Spleen (tissue), 11 donors: ENCODE results near the gene KLF13. TPM values are rescaled to one million over a fixed set of nuclear protein-coding genes. Genes with fewer than 3 reads are reported as not detected.

Source experiments
- DNase-seq: peaks from one replicate; pipeline ENCODE4 v3.0.0-alpha.2; 2020
- H3K27ac ChIP-seq, 8 donors: fragments of 200-600 bp; sonication (generic) in 7 of 8; 1 replicate in 4 of 8; 2 replicates in 4 of 8; pipeline versions ENCODE4 v1.5.0 to v1.8.0; 2016 to 2021; ENCODE audit warnings: inconsistent platforms in 4 of 8, mild to moderate bottlenecking in 4 of 8, moderate library complexity in 1 of 8
- H3K27me3 ChIP-seq, 7 donors: fragments of 200-600 bp; sonication (generic) in 6 of 7; replicated peaks in 1 of 7; 1 replicate in 4 of 7; 2 replicates in 3 of 7; pipeline versions ENCODE4 v1.5.0 to v1.8.0; 2016 to 2021; ENCODE audit warnings: inconsistent platforms in 3 of 7, mild to moderate bottlenecking in 1 of 7
- H3K36me3 ChIP-seq, 6 donors: fragments of 200-600 bp; sonication (generic) in 5 of 6; 1 replicate in 4 of 6; 2 replicates in 2 of 6; pipeline versions ENCODE4 v1.5.0 to v1.8.0; 2016 to 2021; ENCODE audit warnings: inconsistent platforms in 2 of 6
- H3K4me1 ChIP-seq, 6 donors: fragments of 200-600 bp; sonication (generic) in 5 of 6; 1 replicate in 3 of 6; 2 replicates in 3 of 6; pipeline versions ENCODE4 v1.5.0 to v1.8.0; 2016 to 2021; ENCODE audit warnings: inconsistent platforms in 3 of 6
- H3K4me3 ChIP-seq, 8 donors: fragments of 200-600 bp; sonication (generic) in 7 of 8; 1 replicate in 4 of 8; 2 replicates in 4 of 8; pipeline versions ENCODE4 v1.5.0 to v1.8.0; 2016 to 2021; ENCODE audit warnings: inconsistent platforms in 4 of 8, mild to moderate bottlenecking in 4 of 8, moderate library complexity in 2 of 8
- H3K9me3 ChIP-seq, 8 donors: fragments of 200-600 bp; sonication (generic) in 7 of 8; 1 replicate in 4 of 8; 2 replicates in 4 of 8; pipeline versions ENCODE4 v1.5.0 to v1.8.0; 2016 to 2021; ENCODE audit warnings: inconsistent platforms in 4 of 8
- POLR2A ChIP-seq, 3 donors: fragments of 450-650 bp; IDR thresholded peaks; one replicate each; pipeline ENCODE4 v1.5.1; 2017; ENCODE audit warnings: antibody characterized with exemption in 3 of 3, mild to moderate bottlenecking in 1 of 3
- POLR2AphosphoS5 ChIP-seq, 3 donors: sonication (generic); formaldehyde crosslinking; IDR thresholded peaks; one replicate each; pipeline ENCODE4 v1.5.1; 2017; ENCODE audit warnings: antibody characterized with exemption in 3 of 3
- WGBS, 5 donors: extraction: QIAGEN DNeasy Blood & Tissue Kit in 3 of 5; methylation state at CpG; one replicate each; pipeline versions ENCODE4 v1.1.5 to v1.1.7; 2013 to 2018; 5-methylcytosine and 5-hydroxymethylcytosine counted together
- intact Hi-C: fragments of 100-400 bp; cut with DNase I; formaldehyde crosslinking; loops from one replicate; pipeline ENCODE4 v1.15.0; 2023; ENCODE audit warnings: low total_unique reads
- polyA plus RNA-seq, 3 donors: library from polyadenylated mRNA; stranded (reverse); fragments of 200-250 nt; gene quantifications; one replicate each; pipeline ENCODE4 v1.2.1, GENCODE V29; 2013
- total RNA-seq, 7 donors: library from RNA; depleted of rRNA in 3 of 7; stranded (reverse); fragments of >200 nt in 3 of 7; fragmentation: NEBNext Ultra II Directional in 4 of 7; extraction: Animal tissue kit (Norgen Biotek cat#: 25700) in 4 of 7; gene quantifications; one replicate each; pipeline versions ENCODE4 v1.1.0 to v1.2.1, GENCODE V29; 2016 to 2021
- TF ChIP-seq, protein P1 (sequence below), 11 experiments: fragments of 200-600 bp in 7 of 11; fragments of 450-650 bp in 4 of 11; sonication (generic) in 4 of 11; IDR thresholded peaks in 8 of 11; conservative IDR thresholded peaks in 3 of 11; 1 replicate in 7 of 11; 2 replicates in 4 of 11; pipeline versions ENCODE4 v1.4.0 to v1.8.0; 2016 to 2021; ENCODE audit warnings: antibody characterized with exemption in 11 of 11, inconsistent platforms in 4 of 11, mild to moderate bottlenecking in 1 of 11
- donor health status: healthy with polysubstance abuse.
- donor health status: DM: no; HTN: no; CAD: no; lungs with moderate emphysema.
- donor health status: DM: no; HTN: no; CAD: no.
- donor health status: Bipolar disorder and iron deficiency.
- donor health status: healthy.
- donor health status: DM: no; HTN: no; CAD: no.
- donor health status: DM: yes; HTN: yes; CAD: no.

Gene KLF13
- total and polyA plus RNA-seq, 10 donors, result 21.8 to 111 (median 81.4) TPM

DNA sequence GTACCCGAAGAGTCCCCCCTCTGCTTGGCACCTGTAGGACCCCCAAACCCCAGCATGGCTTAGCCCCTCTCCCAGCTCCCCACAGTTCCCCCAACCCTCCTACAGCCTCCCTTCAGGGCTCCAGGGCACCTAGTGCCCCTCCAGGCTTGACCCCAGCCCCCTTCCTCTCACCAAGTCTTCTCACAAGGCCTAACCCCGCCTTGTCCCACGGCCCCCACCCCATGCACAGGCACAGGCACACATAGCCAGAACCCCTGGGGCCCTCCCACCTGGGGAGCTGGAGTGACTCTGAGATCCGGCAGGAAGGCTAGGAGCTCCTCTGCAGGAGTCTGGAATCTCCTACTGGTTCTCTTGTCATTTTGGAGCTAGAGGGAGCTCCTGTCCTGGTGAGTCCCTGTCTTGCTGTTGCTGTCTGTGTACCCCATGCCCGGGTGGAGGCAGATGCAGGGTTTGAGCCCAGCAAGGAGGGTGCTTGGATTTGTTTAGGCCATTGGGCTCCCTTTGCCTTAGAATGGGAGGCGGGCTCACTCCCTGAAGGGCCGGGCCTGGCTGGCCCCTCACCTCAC, 39.6 kb downstream of the KLF13 start:
- Histone ChIP-seq H3K4me1 (peaks cover 15 to 100% (median 100%) of the 10 kb centered on the region in 6 donors), H3K9me3 (peaks cover 0 to 5% (median 0%) of the 10 kb centered on the region in 8 donors), H3K4me3 (peak overlapping the region in 4 of 8 donors; percentile 19 to 57 (median 22)), H3K36me3 (no peaks in the 10 kb centered on the region), H3K27ac (peak overlapping the region in 7 of 8 donors; percentile 62 to 100 (median 96)), H3K27me3 (no peaks in the 10 kb centered on the region)
- peak; percentile 87 for DNase-seq
- WGBS, 5 donors, result 38 to 69% (median 53%) methylated on average over 4 to 7 of the region's 7 CpGs
- intact Hi-C loops, result loop anchor here (10.0 kb wide), 1 partner anchor 69 kb away; no protein-coding TSS in a partner anchor
- TF ChIP-seq POLR2AphosphoS5 (IDR thresholded peaks at IDR 0.05) (no peak), POLR2A (IDR thresholded peaks at IDR 0.05) (no peak)
- TF ChIP-seq, protein P1, sequence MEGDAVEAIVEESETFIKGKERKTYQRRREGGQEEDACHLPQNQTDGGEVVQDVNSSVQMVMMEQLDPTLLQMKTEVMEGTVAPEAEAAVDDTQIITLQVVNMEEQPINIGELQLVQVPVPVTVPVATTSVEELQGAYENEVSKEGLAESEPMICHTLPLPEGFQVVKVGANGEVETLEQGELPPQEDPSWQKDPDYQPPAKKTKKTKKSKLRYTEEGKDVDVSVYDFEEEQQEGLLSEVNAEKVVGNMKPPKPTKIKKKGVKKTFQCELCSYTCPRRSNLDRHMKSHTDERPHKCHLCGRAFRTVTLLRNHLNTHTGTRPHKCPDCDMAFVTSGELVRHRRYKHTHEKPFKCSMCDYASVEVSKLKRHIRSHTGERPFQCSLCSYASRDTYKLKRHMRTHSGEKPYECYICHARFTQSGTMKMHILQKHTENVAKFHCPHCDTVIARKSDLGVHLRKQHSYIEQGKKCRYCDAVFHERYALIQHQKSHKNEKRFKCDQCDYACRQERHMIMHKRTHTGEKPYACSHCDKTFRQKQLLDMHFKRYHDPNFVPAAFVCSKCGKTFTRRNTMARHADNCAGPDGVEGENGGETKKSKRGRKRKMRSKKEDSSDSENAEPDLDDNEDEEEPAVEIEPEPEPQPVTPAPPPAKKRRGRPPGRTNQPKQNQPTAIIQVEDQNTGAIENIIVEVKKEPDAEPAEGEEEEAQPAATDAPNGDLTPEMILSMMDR (IDR thresholded peaks at IDR 0.05 in 8 of 11, conservative IDR thresholded peaks at IDR 0.05 in 3 of 11), result no peak

- Histone ChIP-seq H3K4me3 (peak overlapping the region in 1 of 8 donors; percentile 57), H3K9me3 (peaks cover 0 to 5% (median 0%) of the 10 kb centered on the region in 8 donors), H3K4me1 (peaks cover 11 to 100% (median 99%) of the 10 kb centered on the region in 6 donors), H3K36me3 (peaks cover 0 to 9% (median 5%) of the 10 kb centered on the region in 6 donors), H3K27ac (peak overlapping the region in 7 of 8 donors; percentile 46 to 100 (median 96)), H3K27me3 (no peaks in the 10 kb centered on the region)
- WGBS, 5 donors, result 76 to 91% (median 81%) methylated on average over 6 to 11 of the region's 11 CpGs
- no peak for TF ChIP-seq POLR2AphosphoS5 (IDR thresholded peaks at IDR 0.05)
- TF ChIP-seq POLR2A (IDR thresholded peaks at IDR 0.05), result no peak
- TF ChIP-seq, protein P1 (IDR thresholded peaks at IDR 0.05 in 8 of 11, conservative IDR thresholded peaks at IDR 0.05 in 3 of 11), result no peak
- peak; percentile 80 for DNase-seq
- intact Hi-C loops, result loop anchor here (10.0 kb wide), 1 partner anchor 68 kb away; no protein-coding TSS in a partner anchor
These were observed 40.5 kb downstream of the KLF13 start for GRCh38 chr15:31367021-31367729.

- WGBS, 5 donors, result 37 to 51% (median 48%) methylated on average over 13 of the region's 13 CpGs
- intact Hi-C loops, result loop anchor here (10.0 kb wide), 1 partner anchor 67 kb away; no protein-coding TSS in a partner anchor
- Histone ChIP-seq H3K27me3 (no peaks in the 10 kb centered on the region), H3K4me3 (peak overlapping the region in 1 of 8 donors; percentile 57), H3K9me3 (peaks cover 0 to 5% (median 0%) of the 10 kb centered on the region in 8 donors), H3K27ac (peak overlapping the region in 7 of 8 donors; percentile 46 to 100 (median 96)), H3K4me1 (peaks cover 8 to 100% (median 97%) of the 10 kb centered on the region in 6 donors), H3K36me3 (peaks cover 0 to 15% (median 11%) of the 10 kb centered on the region in 6 donors)
- TF ChIP-seq, protein P1 (IDR thresholded peaks at IDR 0.05 in 8 of 11, conservative IDR thresholded peaks at IDR 0.05 in 3 of 11), result no peak
- TF ChIP-seq POLR2A (IDR thresholded peaks at IDR 0.05), result no peak
- peak; percentile 65 to 78 (median 74) for TF ChIP-seq POLR2AphosphoS5 (IDR thresholded peaks at IDR 0.05)
- peak; percentile 86 for DNase-seq
These were observed 41.2 kb downstream of the KLF13 start for GRCh38 chr15:31367730-31368344.
